Measurements from ENCODE around the gene RHBDF1.

Gene RHBDF1

DNA sequence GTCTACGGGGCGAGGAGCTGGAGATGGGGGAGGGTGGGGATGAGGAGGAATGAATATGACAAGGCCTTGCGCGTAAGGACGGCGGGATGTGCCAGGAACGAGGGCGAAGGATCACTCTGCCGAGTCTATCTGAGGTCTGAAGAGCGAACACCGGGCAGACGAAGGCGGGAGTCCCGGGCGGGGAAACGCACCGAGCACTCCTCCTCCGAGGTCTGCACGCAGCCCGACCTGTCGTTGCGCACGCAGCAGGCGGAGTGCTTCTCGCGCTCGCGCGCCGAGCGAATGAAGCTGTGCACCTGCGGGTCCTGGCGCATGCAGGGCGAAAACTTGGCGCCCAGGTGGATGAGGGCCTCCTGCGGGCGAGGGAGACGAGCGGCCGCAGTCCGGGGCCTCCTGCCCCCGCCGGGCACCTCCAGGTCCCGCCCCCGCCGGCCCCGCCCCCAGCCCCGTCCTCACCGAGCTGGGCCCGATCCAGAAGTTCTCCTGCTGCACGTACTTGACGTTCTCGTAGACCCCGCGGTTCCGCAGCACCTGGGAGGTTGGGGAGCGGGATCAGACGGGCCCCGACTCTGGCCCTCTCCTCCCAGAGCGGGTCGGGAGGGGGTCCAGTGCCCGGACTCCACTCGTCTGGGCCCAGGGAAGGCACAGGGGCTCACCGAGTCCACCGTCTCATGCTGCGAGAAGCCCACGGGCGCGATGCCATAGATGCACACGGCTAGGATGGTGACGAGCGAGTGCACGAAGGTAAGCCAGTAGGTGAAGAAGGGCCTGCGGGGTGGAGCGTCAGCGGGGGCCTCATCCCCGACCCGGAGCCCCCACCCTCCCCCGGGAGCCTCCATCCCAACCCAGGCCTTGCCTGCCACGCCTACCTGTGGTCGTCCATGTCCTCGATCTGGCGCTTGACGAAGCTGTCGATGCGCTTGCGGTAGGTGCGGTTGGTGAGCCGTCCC, 11.2 kb downstream of the RHBDF1 start:
- no peak for TF ChIP-seq Cebpa-rat (IDR thresholded peaks at IDR 0.05)
- peaks cover 14% of the 10 kb centered on the region for H3K4me1 ChIP-seq
- no peak overlapping the region for H3K9ac ChIP-seq
- no peaks in the 10 kb centered on the region for H3K27me3 ChIP-seq
- no peaks in the 10 kb centered on the region for H3K9me3 ChIP-seq
- H3K27ac ChIP-seq = no peak overlapping the region
- H3K36me3 ChIP-seq = peaks cover 31% of the 10 kb centered on the region
- H3K4me3 ChIP-seq = no peak overlapping the region
- no peaks in the 10 kb centered on the region for H4K20me1 ChIP-seq
- H3K4me2 ChIP-seq = no peak overlapping the region

DNA sequence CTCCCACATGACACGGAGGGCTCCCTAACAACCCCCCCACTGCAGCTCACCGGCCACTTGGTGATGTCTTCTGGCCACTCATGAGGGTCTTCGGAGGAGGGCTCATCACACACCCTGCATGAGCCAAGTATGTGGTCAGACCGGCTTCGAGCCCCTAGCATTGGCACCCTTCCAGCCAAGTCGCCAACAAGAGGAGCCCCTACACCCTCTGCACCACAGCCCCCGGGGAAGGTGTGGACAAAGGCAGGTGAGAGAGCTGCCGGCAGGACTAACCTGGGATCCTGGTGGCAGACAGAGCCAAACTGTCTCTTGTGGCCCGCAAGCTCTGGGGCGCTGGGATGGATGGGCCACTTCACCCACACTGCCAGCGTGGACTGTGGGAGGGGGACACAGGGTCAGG, 12.3 kb downstream of the RHBDF1 start:
- Histone ChIP-seq H3K36me3 (peaks cover 42% of the 10 kb centered on the region), H3K27ac (no peak overlapping the region)

DNA sequence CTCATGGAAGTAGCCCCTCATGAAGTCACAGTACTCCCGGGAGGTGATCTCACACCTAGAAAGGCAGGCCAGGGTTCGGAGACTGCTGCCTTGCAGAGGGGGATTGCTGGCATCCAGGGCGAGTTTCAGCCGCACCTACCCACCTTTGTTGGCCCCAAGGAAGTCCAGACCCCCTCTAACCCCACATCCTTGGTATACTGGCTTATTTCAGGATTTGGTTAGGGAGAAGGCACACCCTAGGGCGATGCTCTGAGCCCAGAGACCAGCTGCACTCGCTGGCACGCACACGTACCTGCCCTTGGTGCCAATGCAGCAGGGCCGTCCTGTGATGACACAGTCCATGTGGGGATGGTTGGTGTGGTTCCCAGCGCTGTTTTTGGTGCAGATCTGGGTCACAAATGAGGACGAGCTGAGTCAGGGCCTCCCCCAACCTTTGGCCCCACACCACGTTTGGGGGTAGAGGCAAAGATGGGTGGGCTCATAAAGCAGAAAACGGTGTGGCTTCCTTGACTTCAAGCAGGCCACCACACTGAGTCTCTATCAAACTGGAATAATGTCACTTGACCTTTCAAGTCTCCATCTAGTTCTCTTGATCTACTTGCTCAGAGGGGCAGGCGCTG, 12.9 kb downstream of the RHBDF1 start:
- Histone ChIP-seq H3K9me3 (no peaks in the 10 kb centered on the region), H3K4me3 (no peak overlapping the region), H3K27ac (no peak overlapping the region), H4K20me1 (no peaks in the 10 kb centered on the region), H3K27me3 (no peaks in the 10 kb centered on the region), H3K4me1 (peaks cover 21% of the 10 kb centered on the region), H3K9ac (no peak overlapping the region), H3K4me2 (no peak overlapping the region), H3K36me3 (peaks cover 44% of the 10 kb centered on the region)
- no peak for TF ChIP-seq Cebpa-rat (IDR thresholded peaks at IDR 0.05)

More for the DNA sequence above, 12.3 kb downstream of the RHBDF1 start:
- no peaks in the 10 kb centered on the region for H4K20me1 ChIP-seq
- H3K9ac ChIP-seq = no peak overlapping the region
- no peak for TF ChIP-seq Cebpa-rat (IDR thresholded peaks at IDR 0.05)
- no peaks in the 10 kb centered on the region for H3K9me3 ChIP-seq
- no peak overlapping the region for H3K4me2 ChIP-seq
- peaks cover 15% of the 10 kb centered on the region for H3K4me1 ChIP-seq
- H3K27me3 ChIP-seq = no peaks in the 10 kb centered on the region
- no peak overlapping the region for H3K4me3 ChIP-seq

DNA sequence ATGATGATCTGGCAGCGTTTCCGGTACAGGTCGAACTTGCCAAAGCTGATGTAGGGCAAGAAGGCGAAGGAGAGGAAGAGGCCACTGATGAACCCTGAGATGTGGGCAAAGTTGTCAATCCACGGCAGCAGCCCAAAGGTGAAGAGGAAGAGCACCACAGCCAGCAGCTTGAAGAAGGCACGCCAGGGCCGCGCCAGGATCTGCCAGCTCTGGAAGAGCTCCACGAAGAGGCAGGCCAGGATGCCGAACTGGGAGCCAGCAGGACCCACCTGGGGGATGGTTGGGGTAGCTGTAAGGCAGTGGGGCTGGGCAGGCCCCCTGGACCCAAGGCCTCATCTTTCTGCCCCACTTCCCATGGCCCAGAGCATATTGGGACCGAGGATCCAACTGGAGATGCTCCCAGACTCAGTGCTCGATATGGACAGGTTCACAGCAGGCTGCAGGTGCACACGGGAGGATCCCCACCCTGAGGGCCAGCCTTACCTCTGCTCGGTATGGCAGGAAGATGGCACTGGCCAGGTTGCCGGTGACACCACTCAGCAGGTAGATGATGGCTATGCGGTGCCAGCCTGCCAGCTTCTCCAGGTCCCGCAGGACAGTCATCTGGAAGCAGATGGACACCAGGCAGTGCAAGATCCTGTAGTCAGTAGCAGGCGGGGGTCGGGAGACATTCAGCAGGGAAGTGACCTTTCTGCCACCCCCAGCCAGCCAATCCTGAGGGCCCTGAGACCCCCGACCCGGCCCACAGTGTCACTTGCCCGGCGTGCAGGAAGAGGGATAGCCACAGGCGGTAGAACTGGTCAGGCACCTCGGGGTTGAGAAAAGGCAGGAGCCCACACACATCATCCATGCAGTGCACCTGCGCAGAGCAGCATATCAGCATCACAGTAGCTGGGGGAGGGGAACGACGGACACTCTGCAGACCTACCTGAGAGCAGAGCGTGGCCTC, 13.7 kb downstream of the RHBDF1 start:
- H3K4me1 ChIP-seq = peaks cover 21% of the 10 kb centered on the region
- H3K9ac ChIP-seq = no peak overlapping the region
- H3K27ac ChIP-seq = no peak overlapping the region
- H3K4me2 ChIP-seq = no peak overlapping the region
- H3K9me3 ChIP-seq = no peaks in the 10 kb centered on the region
- no peaks in the 10 kb centered on the region for H3K27me3 ChIP-seq
- H3K4me3 ChIP-seq = no peak overlapping the region
- no peaks in the 10 kb centered on the region; the same call in 1 of the 2 replicates for H4K20me1 ChIP-seq
- no peak for TF ChIP-seq Cebpa-rat (IDR thresholded peaks at IDR 0.05)
- H3K36me3 ChIP-seq = peaks cover 44% of the 10 kb centered on the region

DNA sequence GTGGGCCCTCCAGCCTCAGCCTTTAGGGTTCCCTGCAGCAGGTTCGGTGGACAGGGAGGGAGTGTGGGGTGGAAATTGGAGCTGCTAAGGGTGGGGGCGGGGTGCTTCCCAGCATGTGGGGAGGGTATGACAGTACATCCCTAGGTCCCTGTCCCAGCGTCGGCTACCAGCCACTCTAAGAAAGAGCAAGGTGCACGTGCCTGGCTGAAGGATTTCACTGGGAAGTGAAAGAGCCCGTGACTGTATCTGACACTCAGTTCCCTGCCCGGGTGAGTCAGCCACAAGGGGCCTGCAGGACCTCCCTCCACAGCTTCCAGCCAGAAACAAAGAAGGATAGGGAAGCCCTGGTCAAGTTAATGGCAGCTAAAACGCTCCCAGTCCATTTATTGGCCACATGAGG, 14.7 kb downstream of the RHBDF1 start:
- H3K36me3 ChIP-seq = peaks cover 44% of the 10 kb centered on the region
- no peak overlapping the region for H3K4me3 ChIP-seq
- no peak overlapping the region for H3K27ac ChIP-seq
- H3K4me2 ChIP-seq = no peak overlapping the region
- H4K20me1 ChIP-seq = peaks cover 5% of the 10 kb centered on the region; the same call in 1 of the 2 replicates
- H3K9ac ChIP-seq = no peak overlapping the region
- no peaks in the 10 kb centered on the region for H3K9me3 ChIP-seq
- H3K27me3 ChIP-seq = no peaks in the 10 kb centered on the region
- H3K4me1 ChIP-seq = peaks cover 19% of the 10 kb centered on the region
- TF ChIP-seq Cebpa-rat (IDR thresholded peaks at IDR 0.05) = no peak

DNA sequence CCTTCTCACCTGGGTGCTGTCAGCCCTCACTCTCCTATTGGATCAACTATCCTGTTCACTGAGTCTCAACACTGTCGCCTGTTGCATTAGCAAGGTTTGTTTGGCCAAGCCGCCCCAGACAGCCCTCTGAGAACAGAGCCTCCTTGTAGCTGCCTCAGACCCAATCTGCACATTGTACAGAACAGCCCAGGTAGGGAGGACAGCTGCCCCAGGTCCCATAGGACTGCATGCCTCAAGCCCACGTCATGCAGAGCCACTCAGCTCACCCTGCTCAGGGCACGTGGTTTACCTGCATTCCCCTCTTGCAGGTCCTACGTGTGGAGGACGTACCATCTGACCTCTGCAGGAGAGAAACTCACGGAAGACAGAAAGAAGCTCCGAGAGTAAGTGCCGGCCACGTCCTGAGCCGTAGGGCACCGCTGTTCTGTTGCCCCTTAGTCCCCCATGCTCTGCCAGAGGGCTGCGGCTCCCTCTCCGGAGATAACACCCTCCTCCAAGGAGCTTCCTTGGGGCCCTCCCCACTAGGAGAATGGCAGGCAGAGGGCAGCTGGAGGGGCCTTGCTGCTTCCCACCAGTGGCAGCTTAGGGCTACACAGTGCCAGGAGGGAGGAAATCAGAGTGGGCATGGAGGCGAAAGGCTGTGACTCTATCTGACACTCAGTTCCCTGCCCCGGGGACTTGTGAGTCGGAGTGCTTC, 16.1 kb downstream of the RHBDF1 start:
- H3K9ac ChIP-seq = no peak overlapping the region
- no peaks in the 10 kb centered on the region for H3K9me3 ChIP-seq
- peaks cover 46% of the 10 kb centered on the region for H3K36me3 ChIP-seq
- H3K4me3 ChIP-seq = no peak overlapping the region
- H3K4me2 ChIP-seq = no peak overlapping the region
- no peaks in the 10 kb centered on the region for H3K27me3 ChIP-seq
- no peak for TF ChIP-seq Cebpa-rat (IDR thresholded peaks at IDR 0.05)
- peaks cover 19% of the 10 kb centered on the region for H4K20me1 ChIP-seq
- H3K27ac ChIP-seq = no peak overlapping the region
- peaks cover 32% of the 10 kb centered on the region for H3K4me1 ChIP-seq

DNA sequence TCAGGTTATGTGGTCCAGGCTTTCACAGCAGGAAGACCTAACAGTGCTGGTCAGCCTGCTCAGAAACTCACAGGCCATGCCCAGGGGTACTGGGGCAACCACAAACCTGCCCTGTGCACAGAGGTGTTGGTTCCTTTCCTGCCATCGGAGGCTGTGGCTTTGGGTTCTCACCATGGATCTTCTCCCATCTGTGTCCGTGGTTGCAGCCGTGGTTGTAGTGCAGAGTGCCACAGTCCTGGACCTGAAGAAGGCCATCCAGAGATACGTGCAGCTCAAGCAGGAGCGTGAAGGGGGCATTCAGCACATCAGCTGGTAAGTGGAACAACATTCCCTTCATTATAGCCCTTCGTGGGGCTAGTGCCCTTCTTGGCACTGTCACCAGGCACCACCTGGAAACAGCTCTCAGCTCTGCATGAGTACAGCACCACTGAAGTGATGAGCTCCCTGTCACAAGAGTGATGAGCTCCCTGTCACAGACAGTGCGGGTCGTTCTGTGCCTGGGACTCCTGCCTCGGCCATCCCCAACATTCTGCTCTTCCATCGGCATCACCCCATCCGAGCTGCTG, 16.8 kb downstream of the RHBDF1 start:
- Histone ChIP-seq H3K36me3 (peaks cover 53% of the 10 kb centered on the region), H3K4me3 (no peak overlapping the region), H3K4me2 (no peak overlapping the region), H4K20me1 (peaks cover 26% of the 10 kb centered on the region), H3K27me3 (no peaks in the 10 kb centered on the region), H3K9ac (no peak overlapping the region), H3K4me1 (peaks cover 39% of the 10 kb centered on the region), H3K9me3 (no peaks in the 10 kb centered on the region), H3K27ac (no peak overlapping the region)
- no peak for TF ChIP-seq Cebpa-rat (IDR thresholded peaks at IDR 0.05)

DNA sequence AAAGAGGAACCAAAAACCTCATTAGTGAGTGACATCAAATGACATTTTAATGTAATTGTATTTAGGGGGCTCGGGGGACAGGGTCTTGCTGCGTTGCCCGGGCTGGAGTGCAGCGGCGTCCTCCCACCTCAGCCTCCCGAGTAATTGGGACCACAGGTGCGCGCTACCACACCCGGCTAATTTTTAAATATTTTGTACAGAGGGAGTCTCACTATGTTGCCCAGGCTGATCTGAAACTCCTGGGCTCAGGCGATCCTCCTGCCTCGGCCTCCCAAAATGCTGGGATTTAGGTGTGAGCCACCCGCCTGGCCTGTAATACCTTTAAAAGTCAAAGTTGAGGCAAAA, 18.2 kb downstream of the RHBDF1 start:
- H3K4me1 ChIP-seq = peaks cover 42% of the 10 kb centered on the region
- H3K9me3 ChIP-seq = no peaks in the 10 kb centered on the region
- no peak for TF ChIP-seq Cebpa-rat (IDR thresholded peaks at IDR 0.05)
- H3K4me2 ChIP-seq = peak overlapping the region; percentile 94
- H3K27me3 ChIP-seq = no peaks in the 10 kb centered on the region
- H4K20me1 ChIP-seq = peaks cover 36% of the 10 kb centered on the region
- H3K4me3 ChIP-seq = peak overlapping the region; percentile 84
- peak overlapping the region; percentile 86 for H3K9ac ChIP-seq
- H3K27ac ChIP-seq = peak overlapping the region; percentile 71
- peaks cover 67% of the 10 kb centered on the region for H3K36me3 ChIP-seq

All from BLaER1 (cell line).